Fibroblast of lung (primary cell): ENCODE results near the gene TRIM62. TPM values are rescaled to one million over a fixed set of nuclear protein-coding genes. Genes with fewer than 3 reads are reported as not detected.
A peak's percentile ranks its signal among the peaks of the same experiment; 100 is the strongest.

Experiments used
- DNase-seq, 2 donors: peaks; one replicate each; pipeline versions ENCODE4 v3.0.0 to v3.0.0-alpha.2; 2010; ENCODE audit warnings: low read depth in 2 of 2
- H2AFZ ChIP-seq: 2 replicates; pipeline ENCODE4 v1.5.1; 2012; ENCODE audit warnings: low read length, control low read depth, inconsistent platforms
- H3K27ac ChIP-seq: 2 replicates; pipeline ENCODE4 v1.5.1; 2011; ENCODE audit warnings: low read length, control low read depth; ENCODE audit not compliant: insufficient read depth
- H3K27me3 ChIP-seq: 2 replicates; pipeline ENCODE4 v1.5.1; 2011; ENCODE audit warnings: mild to moderate bottlenecking, low read length; ENCODE audit not compliant: control insufficient read depth, insufficient read depth
- H3K36me3 ChIP-seq: 2 replicates; pipeline ENCODE4 v1.5.1; 2011; ENCODE audit warnings: low read length; ENCODE audit not compliant: control insufficient read depth, insufficient read depth
- H3K4me1 ChIP-seq: 2 replicates; pipeline ENCODE4 v1.5.1; 2011; ENCODE audit warnings: low read length; ENCODE audit not compliant: control insufficient read depth, insufficient read depth; ENCODE audit errors: extremely low read depth
- H3K4me2 ChIP-seq: 2 replicates; pipeline ENCODE4 v1.5.1; 2011; ENCODE audit warnings: low read length, control low read depth; ENCODE audit not compliant: insufficient read depth; ENCODE audit errors: extremely low read depth
- H3K4me3 ChIP-seq, 4 experiments: fragments of 200-600 bp in 1 of 4; sonication (generic) in 1 of 4; replicated peaks in 1 of 4; 2 replicates each; pipeline ENCODE4 v1.5.1; 2011 to 2016; ENCODE audit warnings: low read length in 4 of 4, low read depth in 3 of 4, mild to moderate bottlenecking in 3 of 4, control low read depth in 2 of 4, inconsistent platforms in 1 of 4, mixed read lengths in 1 of 4; ENCODE audit not compliant: insufficient read depth in 1 of 4; ENCODE audit errors: control extremely low read depth in 1 of 4
- H3K79me2 ChIP-seq: 2 replicates; pipeline ENCODE4 v1.5.1; 2012; ENCODE audit warnings: mild to moderate bottlenecking, low read length, inconsistent platforms; ENCODE audit not compliant: control insufficient read depth, insufficient read depth
- H3K9ac ChIP-seq: 2 replicates; pipeline ENCODE4 v1.5.1; 2011; ENCODE audit warnings: mild to moderate bottlenecking, low read length, control low read depth; ENCODE audit not compliant: insufficient read depth
- H3K9me3 ChIP-seq: 2 replicates; pipeline ENCODE4 v1.5.1; 2012; ENCODE audit warnings: low read depth, low read length; ENCODE audit not compliant: control insufficient read depth, insufficient read depth
- H4K20me1 ChIP-seq: 2 replicates; pipeline ENCODE4 v1.5.1; 2011; ENCODE audit warnings: low read length; ENCODE audit not compliant: control insufficient read depth, insufficient read depth; ENCODE audit errors: extremely low read depth
- CTCF ChIP-seq, 2 donors: IDR thresholded peaks in 1 of 2; conservative IDR thresholded peaks in 1 of 2; 1 replicate in 1 of 2; 2 replicates in 1 of 2; pipeline ENCODE4 v1.5.1; 2011 to 2012; ENCODE audit warnings: low read length in 2 of 2, control low read depth in 1 of 2, inconsistent platforms in 1 of 2, low read depth in 1 of 2, mild to moderate bottlenecking in 1 of 2
- EZH2 ChIP-seq: IDR thresholded peaks from 2 replicates; pipeline ENCODE4 v1.5.1; 2012; ENCODE audit warnings: low read length, control low read depth, mild to moderate bottlenecking; ENCODE audit errors: missing control alignments
- polyA plus RNA-seq, 2 donors: library from polyadenylated mRNA; depleted of rRNA in 1 of 2; stranded (reverse) in 1 of 2; unstranded in 1 of 2; fragments of >200 nt; gene quantifications; 2 replicates each; pipeline ENCODE4 v1.2.1, GENCODE V29; 2011 to 2012; ENCODE audit warnings: missing spikeins in 1 of 2
- total RNA-seq: library from RNA; depleted of rRNA; stranded (reverse); fragments of >200 nt; gene quantifications from 2 replicates; pipeline ENCODE4 v1.2.1, GENCODE V29; 2014

TRIM62 gene
- total and polyA plus RNA-seq, 2 donors (not counting 1 experiment from before 2014, with no cell fraction given): 1.8 to 2.4 TPM

- TF ChIP-seq CTCF (conservative IDR thresholded peaks at IDR 0.05 in 1 of 2, IDR thresholded peaks at IDR 0.05 in 1 of 2; ENCODE audit: low read depth in 1 of 2, low read length in 2 of 2) (no peak), EZH2 (no peak)
- no peak overlapping the region for H3K9ac ChIP-seq
- no peak overlapping the region for H3K4me2 ChIP-seq
Measured at GRCh38 chr1:33149453-33150190, 32.2 kb downstream of the TRIM62 start.

GRCh38 chr1:33148615-33149014, 33.2 kb downstream of the TRIM62 start:
- no peaks in the 10 kb centered on the region for H3K27me3 ChIP-seq
- H4K20me1 ChIP-seq: no peaks in the 10 kb centered on the region
- H3K27ac ChIP-seq: no peak overlapping the region
- H3K9me3 ChIP-seq: no peaks in the 10 kb centered on the region
- no peak overlapping the region for H2AFZ ChIP-seq
- no peak for DNase-seq
- peaks cover 4% of the 10 kb centered on the region for H3K4me1 ChIP-seq
- no peak for TF ChIP-seq CTCF (conservative IDR thresholded peaks at IDR 0.05 in 1 of 2, IDR thresholded peaks at IDR 0.05 in 1 of 2; ENCODE audit: low read depth in 1 of 2, low read length in 2 of 2)
- TF ChIP-seq EZH2: no peak
- H3K4me2 ChIP-seq: no peak overlapping the region
- no peaks in the 10 kb centered on the region for H3K79me2 ChIP-seq
- no peak overlapping the region for H3K9ac ChIP-seq
- H3K36me3 ChIP-seq: peaks cover 6% of the 10 kb centered on the region
- no peak overlapping the region for H3K4me3 ChIP-seq

More at GRCh38 chr1:33149453-33150190, 32.2 kb downstream of the TRIM62 start:
- H3K27ac ChIP-seq: no peak overlapping the region
- DNase-seq: no peak
- H3K36me3 ChIP-seq: peaks cover 6% of the 10 kb centered on the region
- H2AFZ ChIP-seq: no peak overlapping the region
- no peaks in the 10 kb centered on the region for H3K79me2 ChIP-seq
- no peaks in the 10 kb centered on the region for H3K9me3 ChIP-seq
- H3K4me1 ChIP-seq: no peaks in the 10 kb centered on the region
- no peaks in the 10 kb centered on the region for H3K27me3 ChIP-seq
- no peak overlapping the region for H3K4me3 ChIP-seq
- no peaks in the 10 kb centered on the region for H4K20me1 ChIP-seq

DNA sequence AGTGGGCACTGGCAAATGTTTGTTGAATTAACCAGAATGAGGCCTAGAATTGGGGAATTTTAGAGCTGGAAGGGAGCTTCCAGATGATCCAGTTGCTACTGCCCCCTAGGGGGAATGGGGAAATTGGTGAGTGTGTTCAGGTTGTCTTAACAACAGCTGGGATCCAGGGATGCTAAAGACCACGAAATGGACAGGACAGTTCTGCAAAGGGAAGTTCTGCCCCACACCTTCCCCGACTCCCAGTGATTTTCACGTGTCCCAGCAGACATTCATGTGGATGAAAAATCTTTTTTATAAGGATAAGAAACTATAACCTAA, 33.9 kb downstream of the TRIM62 start:
- no peaks in the 10 kb centered on the region for H3K79me2 ChIP-seq
- peaks cover 11% of the 10 kb centered on the region for H3K4me1 ChIP-seq
- H3K36me3 ChIP-seq: peaks cover 6% of the 10 kb centered on the region
- no peak overlapping the region for H3K9ac ChIP-seq
- H3K4me3 ChIP-seq: no peak overlapping the region
- no peaks in the 10 kb centered on the region for H4K20me1 ChIP-seq
- TF ChIP-seq EZH2: no peak
- peak; percentile 52 to 66 for TF ChIP-seq CTCF (conservative IDR thresholded peaks at IDR 0.05 in 1 of 2, IDR thresholded peaks at IDR 0.05 in 1 of 2; ENCODE audit: low read depth in 1 of 2, low read length in 2 of 2)
- no peaks in the 10 kb centered on the region for H3K27me3 ChIP-seq
- peak in 1 of 2 donors; percentile 60 for DNase-seq
- H2AFZ ChIP-seq: no peak overlapping the region
- no peak overlapping the region for H3K27ac ChIP-seq
- no peak overlapping the region for H3K4me2 ChIP-seq
- no peaks in the 10 kb centered on the region for H3K9me3 ChIP-seq
